Right hindlimb (tissue), 1 donor: Measurements from ENCODE around the gene RASAL2.
"Not testable (repeated sequence)": the region's sequence is repeated elsewhere in the genome, so short reads cannot be mapped to it uniquely, and the experiment has no call there.

ENCODE experiments used
- DNase-seq: peaks from one replicate; pipeline ENCODE4 v3.0.0-alpha.2; 2018

The RASAL2 gene

DNA sequence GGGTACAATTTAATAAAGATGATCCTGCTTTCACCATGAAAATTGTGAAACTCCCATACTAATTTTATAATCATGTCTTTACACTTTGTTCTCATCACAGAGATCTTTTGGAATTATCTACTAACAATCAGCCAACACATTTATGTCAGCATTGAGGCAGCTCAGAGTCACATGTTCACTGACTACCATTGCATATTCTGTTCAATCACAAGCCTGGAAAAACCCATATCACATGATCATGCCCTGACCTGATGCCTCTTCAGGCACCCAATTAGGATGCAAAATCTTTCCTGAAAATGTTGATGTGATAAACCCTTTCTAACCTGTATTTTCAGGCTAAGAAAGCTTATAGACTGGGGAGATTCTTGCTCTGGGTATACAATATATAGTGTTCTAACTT, 21.6 kb upstream of the RASAL2 start:
- no peak for DNase-seq

DNA sequence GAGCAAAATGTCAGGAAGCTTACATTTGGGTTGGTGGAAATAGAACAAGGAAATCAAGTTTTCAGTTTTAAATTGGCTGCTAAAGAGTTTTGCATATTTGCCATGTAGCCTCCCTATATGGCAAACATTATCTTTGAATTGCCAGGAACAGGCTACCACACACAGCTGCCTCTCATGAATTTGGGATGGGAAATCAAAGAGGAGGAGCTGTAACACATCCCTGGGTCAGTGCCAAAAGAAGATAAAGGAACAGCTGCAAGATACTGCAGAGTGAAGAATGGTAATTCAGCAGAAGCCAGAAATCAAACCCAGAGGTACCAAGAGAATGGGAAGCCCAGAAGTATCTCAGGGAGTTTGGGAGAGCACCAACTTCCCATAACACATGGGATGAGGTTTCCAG, 18.6 kb upstream of the RASAL2 start:
- no peak for DNase-seq

DNA sequence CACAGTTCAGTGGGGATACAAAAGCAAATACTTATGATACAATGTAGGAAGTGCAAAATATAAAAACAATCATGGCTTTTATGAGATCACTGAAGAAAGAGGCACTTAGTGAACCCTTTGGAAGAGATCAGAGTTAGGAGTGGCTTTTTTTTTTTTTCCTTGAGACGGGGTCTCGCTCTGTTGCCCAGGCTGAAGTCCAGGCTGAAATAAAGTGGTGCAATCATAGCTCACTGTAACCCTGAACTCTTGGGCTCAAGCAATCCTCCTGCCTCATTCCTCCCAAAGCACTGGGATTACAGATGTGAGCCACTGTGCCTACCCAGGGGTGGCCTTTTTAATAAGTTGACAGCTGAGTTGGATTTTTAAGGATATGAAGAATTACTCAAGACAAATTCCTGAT, 17.3 kb upstream of the RASAL2 start:
- DNase-seq: no peak

DNA sequence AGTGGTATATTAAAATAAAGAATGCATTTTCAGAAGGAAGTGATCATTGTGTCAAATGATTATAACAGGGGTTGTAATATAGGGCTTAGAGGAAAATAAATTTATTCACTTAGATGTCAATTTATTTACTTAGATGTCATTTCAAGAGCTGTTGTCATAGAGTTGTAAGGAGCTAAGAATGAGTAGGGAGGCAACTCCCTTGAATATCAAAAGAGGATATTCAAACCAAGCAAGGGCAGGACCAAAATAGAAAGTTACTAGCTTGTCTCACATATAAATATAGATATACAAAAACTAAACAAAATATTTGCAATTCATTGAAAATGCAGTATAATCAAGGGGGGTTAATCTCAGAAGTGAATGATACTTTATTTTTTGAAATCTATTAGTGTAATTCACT, 16.0 kb upstream of the RASAL2 start:
- DNase-seq: no peak

DNA sequence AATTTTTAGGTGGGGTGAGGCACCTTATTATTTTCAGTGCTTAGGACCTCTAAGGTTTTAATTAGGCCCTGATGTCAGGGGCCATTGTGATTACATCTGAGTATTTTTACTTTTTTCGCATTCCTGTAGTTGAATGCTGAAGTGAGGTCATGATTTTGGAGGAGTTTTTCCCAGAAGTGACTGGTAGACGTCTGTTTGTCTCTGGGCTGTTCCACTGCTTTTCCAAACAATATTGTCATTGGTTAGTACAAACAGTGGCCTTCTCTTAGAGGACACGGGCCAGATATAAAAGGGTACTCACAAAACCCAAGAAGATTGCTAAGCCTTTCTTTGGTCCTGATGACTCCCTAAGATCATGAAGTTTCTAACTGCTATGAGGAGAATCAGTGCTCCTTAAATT, 7.6 kb upstream of the RASAL2 start:
- no peak for DNase-seq

DNA sequence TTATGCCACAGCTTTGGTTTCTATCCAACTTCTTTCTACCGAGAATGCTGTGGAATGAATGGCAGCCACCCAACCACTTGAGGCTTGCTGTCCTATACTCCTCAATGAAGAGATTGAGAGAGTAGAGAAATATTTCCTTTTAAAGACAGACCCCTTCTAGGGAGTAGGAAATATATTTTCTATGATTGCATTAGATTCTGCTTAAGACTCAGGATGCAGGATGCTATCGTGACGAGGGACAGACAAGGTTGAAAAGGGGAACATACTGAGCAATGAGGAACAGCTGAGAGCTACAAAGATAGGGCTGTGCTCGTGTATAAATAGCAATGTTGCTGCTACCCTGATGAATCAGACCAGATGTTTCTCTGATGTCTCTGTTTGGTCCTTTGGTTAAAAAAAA, 7.1 kb upstream of the RASAL2 start:
- DNase-seq: no peak

DNA sequence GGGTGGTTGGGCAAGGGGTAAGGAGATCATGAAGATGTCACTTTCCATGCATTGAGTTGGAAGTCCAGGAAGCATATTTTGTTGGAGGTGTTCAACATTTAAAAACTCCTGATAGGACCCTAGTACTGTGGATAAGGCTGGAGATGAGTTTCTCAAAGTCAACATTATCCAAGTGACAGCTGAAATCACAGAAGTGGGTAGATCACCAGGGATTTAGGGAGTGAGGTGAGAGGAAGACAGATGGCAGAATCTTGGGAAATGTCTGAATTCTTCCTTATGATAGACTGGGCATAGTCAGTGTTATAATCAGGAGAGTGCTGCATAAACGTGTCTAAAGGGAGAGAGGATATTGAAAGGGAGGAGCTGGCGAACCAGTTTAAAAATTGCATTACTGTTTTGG, 5.3 kb upstream of the RASAL2 start:
- no peak for DNase-seq

DNA sequence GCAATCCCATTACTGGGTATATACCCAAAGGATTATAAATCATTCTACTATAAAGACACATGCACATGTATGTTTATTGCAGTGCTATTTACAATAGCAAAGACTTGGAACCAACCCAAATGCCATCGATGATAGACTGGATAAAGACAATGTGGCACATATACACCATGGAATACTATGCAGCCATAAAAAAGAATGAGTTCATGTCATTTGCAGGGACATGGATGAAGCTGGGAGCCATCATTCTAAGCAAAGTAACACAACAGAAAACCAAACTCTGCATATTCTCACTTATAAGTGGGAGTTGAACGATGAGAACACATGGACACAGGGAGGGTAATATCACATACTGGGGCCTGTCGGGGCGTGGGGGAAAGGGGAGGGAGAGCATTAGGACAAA, 2.5 kb upstream of the RASAL2 start:
- not testable (repeated sequence) for DNase-seq

DNA sequence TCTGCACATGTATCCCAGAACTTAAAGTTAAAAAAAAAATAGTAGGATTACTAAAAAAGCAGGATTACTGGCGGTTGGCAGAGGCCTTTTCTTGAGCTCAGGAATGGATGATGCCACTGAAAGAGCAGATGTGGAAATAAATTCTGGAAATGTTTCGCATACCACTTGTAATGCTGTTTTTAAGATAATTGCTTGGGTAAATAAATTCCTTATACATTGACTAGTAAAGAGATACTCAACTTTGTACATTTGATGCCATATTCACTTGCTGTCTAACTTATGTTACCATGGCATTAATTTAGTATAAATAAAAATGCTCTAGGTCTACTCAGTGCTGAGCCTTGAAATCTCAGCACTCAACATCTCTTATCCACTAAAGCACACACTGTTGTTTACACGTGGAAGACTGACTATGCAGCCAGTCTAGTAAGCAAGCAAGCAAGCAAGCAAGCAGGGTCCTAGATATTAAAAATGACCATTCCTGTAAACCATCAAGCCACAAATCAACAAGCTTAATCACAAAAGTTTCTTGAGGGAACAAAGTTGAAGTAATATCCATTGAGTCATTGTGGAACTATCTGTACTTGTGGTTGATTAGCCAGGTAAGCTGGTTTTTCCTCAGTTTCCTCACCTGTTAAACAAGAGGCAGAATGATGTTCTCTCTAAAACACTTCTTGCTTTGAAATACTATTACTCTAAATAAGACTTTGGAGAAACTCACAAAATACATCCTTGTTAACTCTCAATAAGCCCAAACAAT, 1.7 kb upstream of the RASAL2 start:
- DNase-seq: no peak

DNA sequence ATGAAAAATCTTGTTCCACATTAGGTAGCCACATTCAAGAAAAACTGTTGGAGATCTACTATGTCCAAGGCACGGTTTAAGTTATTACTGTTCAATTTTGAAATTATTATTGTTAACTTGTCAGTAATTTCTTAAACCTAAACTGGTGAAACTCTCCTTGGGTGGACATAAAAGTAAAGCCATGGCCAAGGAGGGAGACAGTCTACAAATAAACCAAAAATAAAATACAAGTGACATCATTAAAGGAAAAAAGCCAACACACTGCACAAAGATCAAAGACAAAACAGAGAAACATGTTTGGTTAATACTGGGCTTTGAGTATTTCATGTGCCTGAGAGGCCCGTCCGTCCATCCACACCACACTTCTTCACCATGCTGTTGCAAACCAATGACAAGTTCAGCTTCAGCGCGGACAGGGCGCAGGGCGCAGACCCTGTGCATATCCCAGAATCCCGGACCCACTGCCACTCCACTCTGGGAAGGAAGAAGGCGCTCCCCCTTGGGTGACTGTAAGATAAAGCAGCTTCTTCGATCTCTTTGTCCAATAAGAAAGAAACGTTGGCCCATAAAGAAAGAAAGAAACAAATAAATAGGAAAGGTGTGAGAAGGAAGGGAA, 918 bp upstream of the RASAL2 start:
- peak; percentile 53 for DNase-seq

DNA sequence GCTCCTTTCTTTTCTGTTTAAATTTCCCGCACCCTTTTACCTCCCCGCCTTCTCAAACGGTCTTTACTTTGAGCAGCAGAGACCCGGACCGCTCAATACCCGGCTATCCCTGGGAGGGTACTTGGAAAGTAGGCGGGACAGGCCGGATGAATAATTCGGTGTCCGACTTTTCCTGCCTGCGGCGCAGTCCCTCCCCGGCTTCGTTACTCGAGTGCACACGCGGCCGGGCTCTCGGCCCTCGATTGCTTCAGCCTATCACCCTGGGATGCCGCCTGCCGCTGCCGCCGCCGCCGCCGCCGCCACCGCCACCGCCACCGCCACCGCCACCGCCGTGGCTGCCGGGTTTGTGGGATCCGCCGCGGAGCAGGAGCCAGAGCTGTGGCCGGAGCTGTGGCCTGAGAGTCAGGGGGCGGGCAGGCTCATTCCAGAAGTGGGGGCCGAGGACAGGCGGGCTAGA, 382 bp upstream of the RASAL2 start:
- peak; percentile 97 for DNase-seq

DNA sequence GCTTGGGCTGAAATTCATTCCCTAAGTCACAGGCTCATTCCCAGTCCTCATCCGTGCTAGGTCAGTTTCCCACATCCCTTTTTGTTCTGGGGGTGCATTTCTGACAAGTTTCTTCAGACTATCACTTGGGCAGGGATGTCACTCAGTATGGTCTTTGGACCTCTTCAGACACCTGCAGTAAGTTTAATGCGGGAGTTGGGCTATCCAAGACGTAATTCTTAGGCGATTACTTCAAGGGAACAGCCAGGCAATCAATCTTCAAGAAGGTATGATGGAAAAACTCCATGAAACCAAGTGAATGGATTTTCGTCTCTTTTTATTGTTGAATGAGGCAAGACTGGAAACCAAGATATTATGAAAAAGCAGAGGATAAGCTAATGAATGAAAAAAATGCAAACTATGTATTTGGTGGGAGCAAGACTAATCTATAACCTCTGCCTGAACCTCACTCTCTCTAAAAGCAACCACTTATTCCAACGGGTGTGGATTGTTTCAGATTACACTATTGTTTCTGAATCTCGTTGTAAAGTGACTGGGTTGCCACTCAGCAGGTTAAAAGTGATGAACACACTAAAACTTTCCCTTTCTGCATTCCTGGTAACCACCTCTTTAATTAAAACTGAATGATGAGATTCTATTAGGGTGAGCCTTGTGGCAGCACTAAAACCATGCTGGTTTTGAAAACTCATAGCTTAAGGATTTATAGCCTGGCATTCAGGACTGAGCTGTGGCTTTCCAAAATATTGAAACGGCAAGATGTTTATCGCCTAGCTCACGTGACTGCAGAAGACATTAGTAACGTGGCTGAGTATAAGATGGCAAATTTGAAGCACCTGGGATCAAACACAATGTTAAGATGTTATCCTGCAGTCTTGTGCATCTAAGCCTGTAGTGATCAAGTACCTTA, 1.1 kb downstream of the RASAL2 start:
- DNase-seq: no peak

DNA sequence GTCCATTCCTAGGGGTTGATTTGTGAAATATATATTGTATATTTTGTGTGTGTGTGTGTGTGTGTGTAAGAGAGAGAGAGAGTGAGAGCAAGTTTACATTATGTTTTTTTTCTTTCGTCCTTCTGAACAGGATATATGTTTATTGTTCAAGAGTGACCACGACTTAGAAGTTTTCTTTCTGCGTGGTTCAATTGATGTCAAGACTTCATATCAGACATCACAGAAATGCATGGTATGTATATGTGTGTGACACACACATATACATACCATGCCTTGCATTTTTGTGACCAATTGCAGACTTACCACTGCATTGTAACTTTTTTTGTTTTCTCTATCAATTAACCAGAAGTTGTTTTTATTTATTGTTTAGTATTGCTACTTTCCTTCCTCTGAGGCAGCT, 2.5 kb downstream of the RASAL2 start:
- no peak for DNase-seq

DNA sequence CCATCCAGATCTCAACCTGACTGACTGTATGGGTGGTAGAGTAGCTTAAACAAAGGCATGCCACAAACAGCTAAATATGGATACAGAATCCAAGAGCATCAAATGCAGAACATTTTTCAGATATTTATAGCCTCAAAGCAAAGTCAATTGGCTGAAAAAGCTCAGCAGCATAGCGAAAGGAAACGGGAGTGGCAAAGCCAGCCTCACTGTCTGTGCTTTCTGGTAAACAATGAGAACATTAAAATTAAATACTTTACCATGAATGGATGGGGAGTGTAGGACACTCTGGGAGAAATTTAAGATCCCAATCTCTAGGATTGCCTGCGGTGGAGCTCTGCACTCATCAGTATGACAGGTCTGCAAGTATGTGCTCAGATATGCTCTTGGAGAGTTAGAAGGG, 4.4 kb downstream of the RASAL2 start:
- DNase-seq: no peak

DNA sequence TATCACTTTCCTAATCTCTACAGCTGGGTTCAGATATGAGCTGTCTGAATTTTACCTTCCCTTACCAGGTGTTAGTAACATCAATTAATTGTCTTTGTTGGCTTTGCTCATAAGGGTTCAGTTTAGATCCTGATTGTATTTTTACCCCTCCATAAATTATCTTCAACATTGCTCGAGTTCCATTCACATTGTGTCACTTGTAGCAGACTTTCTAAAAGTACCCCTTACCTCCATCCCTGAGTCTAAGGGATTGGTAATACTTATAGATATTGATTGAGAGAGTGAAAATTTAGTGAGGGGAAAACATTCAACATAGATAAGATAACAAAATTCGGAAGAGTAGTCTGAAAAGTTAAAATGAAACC, 7.3 kb downstream of the RASAL2 start:
- DNase-seq: no peak

DNA sequence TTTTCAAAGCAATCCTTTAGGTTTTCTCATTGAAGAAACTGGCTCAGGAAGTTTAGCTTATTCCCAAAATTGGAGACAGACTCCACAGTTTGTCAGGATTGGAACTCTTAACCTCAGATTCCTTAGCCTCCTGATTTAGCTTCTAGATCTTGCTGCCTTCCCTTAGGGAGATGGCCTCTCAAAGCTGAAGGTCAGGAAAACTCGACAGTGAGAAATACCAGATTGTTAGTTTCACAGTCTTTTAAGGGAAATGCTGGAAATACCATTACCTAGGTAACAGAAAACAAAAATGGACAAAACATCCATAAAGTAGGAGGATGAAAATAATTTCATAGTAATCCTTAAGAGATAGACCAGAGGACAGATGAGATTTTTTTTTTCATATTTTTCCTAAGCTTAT, 7.8 kb downstream of the RASAL2 start:
- no peak for DNase-seq

DNA sequence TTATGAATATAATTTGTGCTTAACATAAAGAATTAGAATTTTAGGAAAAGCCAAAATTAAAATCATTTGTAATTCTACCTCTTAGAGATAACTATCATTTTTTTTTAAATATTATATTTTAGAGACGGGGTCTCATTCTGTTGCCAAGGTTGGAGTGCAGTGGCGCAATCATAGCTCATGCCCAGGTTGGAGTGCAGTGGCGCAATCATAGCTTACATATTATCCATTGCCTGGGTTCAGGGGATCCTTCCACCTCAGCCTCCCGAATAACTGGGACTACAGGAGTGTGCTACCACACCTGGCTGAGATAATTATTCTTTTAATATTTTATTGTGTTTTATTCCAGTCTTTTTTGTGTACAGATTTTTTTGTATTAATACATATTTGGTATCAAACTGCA, 8.3 kb downstream of the RASAL2 start:
- DNase-seq: no peak

DNA sequence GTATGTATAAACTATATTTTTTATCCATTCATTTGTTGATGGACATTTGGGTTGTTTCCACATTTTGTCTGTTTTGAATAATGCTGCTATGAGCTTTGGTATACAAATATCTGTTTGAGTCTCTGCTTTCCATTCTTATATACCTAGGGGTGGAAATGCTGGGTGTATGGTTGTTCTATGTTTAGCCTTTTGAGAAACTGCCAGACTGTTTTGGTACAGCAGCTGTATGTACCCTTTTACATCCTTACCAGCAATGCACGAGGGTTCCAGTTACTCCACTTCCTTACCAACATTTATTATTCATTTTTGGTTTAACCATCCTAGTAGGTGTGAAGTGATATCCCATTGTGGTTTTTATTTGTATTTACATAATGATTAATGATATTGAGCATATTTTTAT, 13.9 kb downstream of the RASAL2 start:
- DNase-seq: no peak

DNA sequence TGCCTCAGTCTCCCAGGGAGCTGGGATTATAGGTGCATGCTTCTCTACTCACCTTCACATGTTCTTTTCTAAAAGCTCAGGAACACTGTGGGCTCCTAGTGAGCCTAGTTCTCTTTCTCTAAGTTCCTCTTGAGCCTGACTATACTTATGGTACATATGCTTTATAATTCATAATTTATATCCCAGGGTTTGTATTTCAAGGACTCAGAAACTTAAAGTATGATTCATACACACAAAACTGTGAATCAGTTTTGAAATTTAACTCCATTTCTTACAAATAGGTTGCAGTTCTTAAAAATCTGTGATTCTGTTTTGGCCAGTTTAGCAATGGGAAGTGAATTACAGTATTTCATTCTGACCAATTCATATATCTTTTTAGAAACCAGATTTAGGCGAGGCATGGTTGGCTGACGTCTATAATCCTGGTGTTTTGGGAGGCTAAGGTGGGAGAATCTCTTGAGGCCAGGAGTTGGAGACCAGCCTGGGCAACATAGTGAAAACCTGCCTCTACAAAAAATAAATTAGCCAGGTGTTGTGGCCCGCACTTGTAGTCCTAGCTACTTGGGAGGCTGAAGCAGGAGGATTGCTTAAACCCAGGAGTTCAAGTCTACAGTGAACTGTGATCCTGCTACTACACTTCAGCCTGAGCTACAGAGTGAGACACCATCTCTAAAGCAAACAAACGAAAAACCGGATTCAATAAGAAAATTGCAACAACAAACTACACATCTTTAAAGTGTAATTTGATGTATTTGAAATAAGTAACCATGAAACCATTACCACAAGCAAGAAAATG, 15.6 kb downstream of the RASAL2 start:
- no peak for DNase-seq

DNA sequence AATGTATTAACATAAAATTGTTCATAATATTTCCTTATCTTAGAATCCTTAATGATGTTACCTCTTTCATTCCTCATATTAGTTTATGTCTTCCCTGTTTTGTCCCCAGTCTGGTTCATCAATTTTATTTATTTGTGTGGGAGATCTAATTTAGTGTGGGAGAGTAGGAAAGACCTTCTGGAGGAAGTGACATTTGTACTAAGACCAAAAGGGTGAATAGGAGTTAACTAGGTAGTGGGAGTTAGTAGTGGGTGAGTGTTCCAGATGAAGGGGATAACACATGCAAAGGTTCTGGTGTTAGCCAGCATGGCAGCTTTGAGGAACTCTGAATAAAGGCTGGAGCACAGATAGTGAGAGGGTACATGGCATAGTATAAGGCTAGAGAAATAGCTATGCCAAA, 21.4 kb downstream of the RASAL2 start:
- no peak for DNase-seq

DNA sequence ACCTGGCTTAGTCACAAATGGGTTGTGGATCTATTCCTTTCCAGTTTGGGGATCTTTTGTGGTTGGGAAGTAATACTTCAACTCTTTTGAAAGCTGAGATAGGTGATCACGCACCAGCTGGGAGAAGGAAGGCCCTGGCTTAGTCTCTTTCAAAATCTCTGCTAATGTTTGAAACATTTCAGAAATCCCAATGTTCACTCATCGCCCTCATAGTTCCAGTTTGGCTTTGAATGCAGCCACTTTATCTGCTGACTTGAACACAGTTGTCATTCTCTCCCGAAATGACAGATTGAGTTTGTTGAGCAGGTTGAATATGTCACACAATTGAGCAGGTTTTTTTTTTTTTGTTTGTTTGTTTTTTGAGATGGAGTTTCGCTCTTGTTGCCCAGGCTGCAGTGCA, 24.6 kb downstream of the RASAL2 start:
- DNase-seq: no peak

DNA sequence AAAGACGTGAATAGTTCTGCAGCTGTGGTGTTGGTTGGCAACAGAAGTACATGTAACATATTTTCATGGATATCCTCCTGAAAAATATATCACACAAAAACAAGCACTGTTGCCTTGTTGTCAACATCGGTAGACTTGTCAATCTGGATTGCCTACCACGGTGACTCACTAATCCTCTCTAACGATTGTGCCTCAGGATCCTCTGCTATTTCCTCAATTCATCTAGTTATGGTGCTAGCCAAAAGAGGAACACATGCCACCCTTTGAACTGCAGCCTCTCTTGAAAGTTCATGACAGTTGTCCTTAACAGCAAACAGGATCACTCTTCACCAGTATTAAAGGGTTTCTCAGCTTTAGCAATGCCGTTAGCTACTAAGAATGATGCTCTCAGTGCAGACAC, 25.7 kb downstream of the RASAL2 start:
- DNase-seq: no peak

DNA sequence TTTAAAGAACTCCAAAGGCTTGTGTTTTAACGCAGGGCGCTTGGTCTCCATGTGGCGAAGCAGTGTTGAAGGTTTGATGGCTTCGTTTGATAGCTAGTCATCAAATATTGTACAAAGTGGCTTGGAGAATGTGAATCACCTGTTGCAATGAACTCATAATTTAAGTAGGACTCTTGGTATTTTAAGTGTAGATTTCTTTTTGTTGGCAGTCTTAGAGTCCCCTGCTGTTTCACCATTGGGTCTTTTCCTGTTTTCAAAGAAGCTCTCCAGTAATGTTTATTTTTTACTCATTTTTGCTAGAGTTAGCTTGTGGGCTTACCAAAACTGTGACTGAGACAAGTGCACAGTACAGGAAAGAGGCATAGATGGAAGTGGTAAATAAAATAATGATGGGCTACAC, 26.2 kb downstream of the RASAL2 start:
- DNase-seq: no peak
